Right lobe of liver (tissue), 6 donors: Measurements from ENCODE around the gene DDX41. TPM values are rescaled to one million over a fixed set of nuclear protein-coding genes. Genes with fewer than 3 reads are reported as not detected.

Experiments used
- ATAC-seq, 4 donors: fragments of 200-7000 bp; cut with Tn5 transposase; one replicate each; pipeline ENCODE4 v1.9.1; 2020; ENCODE audit warnings: mild to moderate bottlenecking in 4 of 4, moderate library complexity in 4 of 4
- DNase-seq, 3 donors: peaks; one replicate each; pipeline ENCODE4 v3.0.0-alpha.2; 2020
- H3K27ac ChIP-seq, 3 donors: fragments of 200-600 bp; one replicate each; pipeline ENCODE4 v1.8.0; 2022
- H3K27me3 ChIP-seq, 2 donors: fragments of 200-600 bp; one replicate each; pipeline ENCODE4 v1.8.0; 2022
- H3K36me3 ChIP-seq, 4 donors: fragments of 200-600 bp; sonication (generic) in 1 of 4; one replicate each; pipeline versions ENCODE4 v1.5.1 to v1.8.0; 2017 to 2022; ENCODE audit warnings: control low read depth in 1 of 4
- H3K4me1 ChIP-seq, 4 donors: fragments of 200-600 bp; sonication (generic) in 1 of 4; one replicate each; pipeline versions ENCODE4 v1.5.1 to v1.8.0; 2017 to 2022; ENCODE audit warnings: control low read depth in 1 of 4
- H3K4me3 ChIP-seq, 3 donors: fragments of 200-600 bp; one replicate each; pipeline ENCODE4 v1.8.0; 2022
- H3K9me3 ChIP-seq, 4 donors: fragments of 200-600 bp; sonication (generic) in 1 of 4; one replicate each; pipeline versions ENCODE4 v1.5.1 to v1.8.0; 2017 to 2022; ENCODE audit warnings: control low read depth in 1 of 4
- CTCF ChIP-seq, 4 donors: fragments of 200-600 bp in 3 of 4; fragments of 450-650 bp in 1 of 4; IDR thresholded peaks; one replicate each; pipeline versions ENCODE4 v1.5.1 to v1.8.0; 2016 to 2022; ENCODE audit warnings: antibody characterized with exemption in 4 of 4, mild to moderate bottlenecking in 2 of 4
- POLR2A ChIP-seq: fragments of 450-650 bp; IDR thresholded peaks from one replicate; pipeline ENCODE4 v1.6.1; 2017; ENCODE audit warnings: antibody characterized with exemption, mild to moderate bottlenecking
- WGBS: methylation state at CpG from one replicate; pipeline ENCODE4 v1.1.6; 2018; ENCODE audit warnings: low coverage, low lambda C conversion rate; ENCODE audit not compliant: insufficient coverage; ENCODE audit errors: missing lambda C conversion rate; 5-methylcytosine and 5-hydroxymethylcytosine counted together
- intact Hi-C, 2 donors: fragments of 100-400 bp; cut with DNase I; formaldehyde crosslinking; loops; one replicate each; pipeline versions ENCODE4 v1.11.2 to v1.14.1; 2022
- total RNA-seq, 6 experiments: library from RNA; depleted of rRNA in 2 of 6; stranded (reverse); fragments of >200 nt in 2 of 6; fragmentation: NEBNext Ultra II Directional in 3 of 6; extraction: Animal tissue kit (Norgen Biotek cat#: 25700) in 3 of 6; gene quantifications; one replicate each; pipeline versions ENCODE4 v1.1.0 to v1.2.4, GENCODE V29; 2016 to 2023
- donor health status: DM: no; HTN: yes; CAD: no.
- donor health status: DM: no; HTN: no; CAD: no.
- donor health status: DM: no; HTN: no; CAD: no.
- donor health status: DM: no; HTN: yes; CAD: no.
- donor health status: DM: no; HTN: yes; CAD: no.

Gene DDX41
- total RNA-seq, 6 experiments from 2014 or later, result 35.1 to 64.8 (median 47.9) TPM

- TF ChIP-seq POLR2A (no peak), CTCF (IDR thresholded peaks at IDR 0.05) (no peak)
- DNase-seq, result no peak
- Histone ChIP-seq H3K4me1 (peaks cover 0 to 22% (median 8%) of the 10 kb centered on the region in 4 donors), H3K36me3 (no peaks in the 10 kb centered on the region), H3K9me3 (no peaks in the 10 kb centered on the region), H3K27me3 (no peaks in the 10 kb centered on the region), H3K4me3 (no peak overlapping the region), H3K27ac (no peak overlapping the region)
- ATAC-seq, result no peak
- WGBS, result 79% methylated on average over 8 of the region's 11 CpGs
- intact Hi-C loops, result no loop called here
These were observed 41.0 kb downstream of the DDX41 start for GRCh38 chr5:177475563-177476427.

GRCh38 chr5:177474846-177475562 is 41.8 kb downstream of the DDX41 start:
- Histone ChIP-seq H3K4me1 (peaks cover 0 to 18% (median 6%) of the 10 kb centered on the region in 4 donors), H3K27ac (no peak overlapping the region), H3K4me3 (no peak overlapping the region), H3K9me3 (no peaks in the 10 kb centered on the region), H3K27me3 (no peaks in the 10 kb centered on the region), H3K36me3 (no peaks in the 10 kb centered on the region)
- intact Hi-C loops, result no loop called here
- DNase-seq, result no peak
- TF ChIP-seq CTCF (IDR thresholded peaks at IDR 0.05) (no peak), POLR2A (no peak)
- 63% methylated on average over 1 of the region's 4 CpGs for WGBS
- no peak for ATAC-seq

GRCh38 chr5:177474002-177474476 is 42.7 kb downstream of the DDX41 start:
- TF ChIP-seq CTCF (IDR thresholded peaks at IDR 0.05), result no peak
- no peak for TF ChIP-seq POLR2A
- Histone ChIP-seq H3K9me3 (no peaks in the 10 kb centered on the region), H3K4me1 (peaks cover 0 to 8% (median 1%) of the 10 kb centered on the region in 4 donors), H3K27me3 (no peaks in the 10 kb centered on the region), H3K27ac (no peak overlapping the region), H3K4me3 (no peak overlapping the region), H3K36me3 (no peaks in the 10 kb centered on the region)
- intact Hi-C loops, result no loop called here
- DNase-seq (no peak), ATAC-seq (no peak)
- WGBS, result 62% methylated on average over 7 of the region's 7 CpGs

- TF ChIP-seq CTCF (IDR thresholded peaks at IDR 0.05), result no peak
- no peak for TF ChIP-seq POLR2A
- DNase-seq (no peak), ATAC-seq (peak; percentile 36 to 50 (median 41))
- 45% methylated on average over 5 of the region's 69 CpGs for WGBS
- Histone ChIP-seq H3K36me3 (no peaks in the 10 kb centered on the region), H3K4me1 (peaks cover 0 to 5% (median 0%) of the 10 kb centered on the region in 4 donors), H3K4me3 (peak within 1 kb of the TSS; percentile 45 to 50 (median 45)), H3K9me3 (no peaks in the 10 kb centered on the region), H3K27ac (no peak within 1 kb of the TSS), H3K27me3 (no peaks in the 10 kb centered on the region)
- intact Hi-C loops, result no loop called here
These were observed 43.2 kb downstream of the DDX41 start, which contains the start of gene DBN1 for GRCh38 chr5:177473443-177474001. Gene DBN1 (minus strand): TSS chr5:177473634. CDS start chr5:177473521, 113 bp downstream.
